Right forelimb (tissue), 1 donor: ENCODE results near the gene KLHDC7B.
"Not testable (repeated sequence)": the region's sequence is repeated elsewhere in the genome, so short reads cannot be mapped to it uniquely, and the experiment has no call there.

ENCODE experiments used
- DNase-seq: peaks from one replicate; pipeline ENCODE4 v3.0.0-alpha.2; 2018

KLHDC7B gene

GRCh38 chr22:50530877-50531545 is 14.7 kb upstream of the KLHDC7B start:
- no peak for DNase-seq

GRCh38 chr22:50531546-50531961 is 14.1 kb upstream of the KLHDC7B start:
- DNase-seq: no peak

GRCh38 chr22:50531962-50532674 is 13.6 kb upstream of the KLHDC7B start:
- DNase-seq: peak; percentile 85

- no peak for DNase-seq
Observed at GRCh38 chr22:50532824-50533796, 12.6 kb upstream of the KLHDC7B start.

- DNase-seq: not testable (repeated sequence)
Observed at GRCh38 chr22:50533856-50534711, 11.6 kb upstream of the KLHDC7B start.

- DNase-seq: no peak
Observed at GRCh38 chr22:50535113-50535512, 10.6 kb upstream of the KLHDC7B start.

GRCh38 chr22:50536226-50536625 is 9.5 kb upstream of the KLHDC7B start:
- no peak for DNase-seq

GRCh38 chr22:50537765-50538164 is 7.9 kb upstream of the KLHDC7B start:
- no peak for DNase-seq

GRCh38 chr22:50540381-50540780 is 5.3 kb upstream of the KLHDC7B start:
- no peak for DNase-seq

- DNase-seq: not testable (repeated sequence)
Observed at GRCh38 chr22:50541667-50542026, 4.1 kb upstream of the KLHDC7B start.

GRCh38 chr22:50542416-50542927 is 3.2 kb upstream of the KLHDC7B start:
- no peak for DNase-seq

- DNase-seq: no peak
Observed at GRCh38 chr22:50544078-50544745, 1.5 kb upstream of the KLHDC7B start.

- DNase-seq: no peak
Observed at GRCh38 chr22:50544746-50545253, 899 bp upstream of the KLHDC7B start.

- no peak for DNase-seq
Observed at GRCh38 chr22:50546326-50547262, 895 bp downstream of the KLHDC7B start.

GRCh38 chr22:50547263-50547985 is 1.7 kb downstream of the KLHDC7B start:
- DNase-seq: no peak

- DNase-seq: no peak
Observed at GRCh38 chr22:50548040-50548920, 2.6 kb downstream of the KLHDC7B start.

GRCh38 chr22:50548921-50549790 is 3.5 kb downstream of the KLHDC7B start:
- no peak for DNase-seq
